HepG2 (cell line): ENCODE data around the gene ELMOD3. TPM values are rescaled to one million over a fixed set of nuclear protein-coding genes. Genes with fewer than 3 reads are reported as not detected.

Source experiments
- HOXA9 ChIP-seq: sonication (generic); formaldehyde crosslinking; IDR thresholded peaks from 2 replicates; pipeline ENCODE4 v1.8.1; 2022; ENCODE audit warnings: missing genetic modification reagents, mild to moderate bottlenecking, moderate library complexity, borderline replicate concordance
- RXRB ChIP-seq: IDR thresholded peaks from 2 replicates; pipeline ENCODE4 v1.6.1; 2016; ENCODE audit warnings: borderline replicate concordance, missing genetic modification reagents, missing compliant biosample characterization
- ZNF496 ChIP-seq: sonication (generic); formaldehyde crosslinking; IDR thresholded peaks from 2 replicates; pipeline ENCODE4 v1.8.1; 2023; ENCODE audit warnings: mild to moderate bottlenecking, moderate library complexity, missing genetic modification reagents; ENCODE audit not compliant: insufficient replicate concordance
- ZSCAN30 ChIP-seq: sonication (generic); formaldehyde crosslinking; IDR thresholded peaks from 2 replicates; pipeline ENCODE4 v1.5.0; 2020; ENCODE audit warnings: mild to moderate bottlenecking, missing genetic modification reagents
- polyA plus RNA-seq, 8 experiments: library from polyadenylated mRNA; depleted of rRNA in 3 of 8; stranded (reverse) in 7 of 8; unstranded in 1 of 8; fragments of >200 nt; fragmentation: Illumina TruSeq in 4 of 8; extraction: Trizol in 4 of 8; gene quantifications; 2 replicates each; pipeline versions ENCODE4 v1.2.1 to v1.2.3, GENCODE V29; 2011 to 2016; ENCODE audit warnings: low read depth in 4 of 8, missing spikeins in 1 of 8, mixed read lengths in 1 of 8; ENCODE audit not compliant: insufficient read depth in 1 of 8
- total RNA-seq, 5 experiments: library from RNA; depleted of rRNA; stranded (reverse); fragments of >200 nt; fragmentation: Illumina TruSeq; extraction: Trizol; gene quantifications; 2 replicates each; pipeline ENCODE4 v1.2.3, GENCODE V29; 2016; ENCODE audit warnings: low read depth in 1 of 5
- TF ChIP-seq, protein P1 (sequence below): sonication (generic); formaldehyde crosslinking; IDR thresholded peaks from one replicate; pipeline ENCODE4 v1.5.1; 2020; ENCODE audit warnings: mild to moderate bottlenecking, missing genetic modification reagents; ENCODE audit errors: not compliant biosample characterization
- TF ChIP-seq, protein P2 (sequence below): sonication (generic); formaldehyde crosslinking; IDR thresholded peaks from 2 replicates; pipeline ENCODE4 v1.5.0; 2020; ENCODE audit warnings: missing genetic modification reagents
- TF ChIP-seq, protein P3 (sequence below): sonication (generic); formaldehyde crosslinking; IDR thresholded peaks from 2 replicates; pipeline ENCODE4 v1.5.0; 2020; ENCODE audit warnings: mild to moderate bottlenecking, missing genetic modification reagents, moderate library complexity
- TF ChIP-seq, protein P4 (sequence below): sonication (generic); formaldehyde crosslinking; IDR thresholded peaks from 2 replicates; pipeline ENCODE4 v1.9.0; 2021; ENCODE audit warnings: missing genetic modification reagents, borderline replicate concordance
- TF ChIP-seq, protein P5 (sequence below), 2 experiments: fragments of 450-650 bp in 1 of 2; sonication (generic) in 1 of 2; formaldehyde crosslinking; IDR thresholded peaks; 2 replicates each; pipeline versions ENCODE4 v1.5.0 to v1.8.0; 2020 to 2022; ENCODE audit warnings: mild to moderate bottlenecking in 1 of 2, missing genetic modification reagents in 1 of 2

Gene ELMOD3
- total and polyA plus RNA-seq, 2 of the 13 experiments (the other 11 are each of a cell fraction or from before 2014, with no cell fraction given), result 13.3 to 19.5 TPM

DNA sequence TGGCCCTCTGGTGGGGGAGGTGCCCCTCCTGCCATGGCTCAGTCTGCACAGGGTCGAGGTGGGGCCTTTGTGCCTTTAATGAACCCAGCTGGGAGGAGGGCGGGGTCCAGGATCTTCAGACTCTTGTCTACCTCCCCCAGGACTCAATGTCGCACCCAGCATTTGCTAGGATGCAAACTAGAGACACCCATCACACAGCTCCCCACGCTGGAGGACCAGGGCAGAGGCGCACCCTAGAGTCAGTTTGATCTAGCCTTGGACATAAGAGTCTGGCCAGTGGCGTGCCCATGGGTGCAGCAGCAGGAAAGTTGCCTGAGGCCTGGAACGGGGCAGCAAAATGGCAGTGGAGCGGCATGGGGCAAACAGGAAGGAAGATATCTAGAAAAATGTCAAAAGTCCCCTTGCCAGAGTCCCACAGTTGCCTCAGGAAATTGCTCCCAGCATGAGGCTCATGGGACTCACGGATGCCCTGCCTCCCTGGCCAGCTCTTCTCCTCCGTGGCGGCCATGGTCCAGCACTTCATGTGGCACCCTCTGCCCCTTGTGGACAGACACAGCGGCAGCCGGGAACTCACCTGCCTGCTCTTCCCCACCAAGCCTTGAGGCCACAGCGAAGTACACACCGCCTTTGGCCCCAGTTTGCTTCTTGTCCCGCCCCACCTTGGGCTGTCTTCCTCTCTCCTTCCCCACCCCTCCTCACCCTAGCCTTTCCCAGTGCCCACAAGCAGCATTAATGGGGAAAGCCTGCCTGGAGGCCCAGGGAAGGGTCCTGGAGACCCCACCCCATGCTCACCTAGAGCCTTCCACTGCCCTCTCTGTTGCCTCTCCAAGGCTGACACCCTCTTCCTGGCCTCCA lies 81.6 kb downstream of the ELMOD3 start (continued):
- TF ChIP-seq, protein P1, sequence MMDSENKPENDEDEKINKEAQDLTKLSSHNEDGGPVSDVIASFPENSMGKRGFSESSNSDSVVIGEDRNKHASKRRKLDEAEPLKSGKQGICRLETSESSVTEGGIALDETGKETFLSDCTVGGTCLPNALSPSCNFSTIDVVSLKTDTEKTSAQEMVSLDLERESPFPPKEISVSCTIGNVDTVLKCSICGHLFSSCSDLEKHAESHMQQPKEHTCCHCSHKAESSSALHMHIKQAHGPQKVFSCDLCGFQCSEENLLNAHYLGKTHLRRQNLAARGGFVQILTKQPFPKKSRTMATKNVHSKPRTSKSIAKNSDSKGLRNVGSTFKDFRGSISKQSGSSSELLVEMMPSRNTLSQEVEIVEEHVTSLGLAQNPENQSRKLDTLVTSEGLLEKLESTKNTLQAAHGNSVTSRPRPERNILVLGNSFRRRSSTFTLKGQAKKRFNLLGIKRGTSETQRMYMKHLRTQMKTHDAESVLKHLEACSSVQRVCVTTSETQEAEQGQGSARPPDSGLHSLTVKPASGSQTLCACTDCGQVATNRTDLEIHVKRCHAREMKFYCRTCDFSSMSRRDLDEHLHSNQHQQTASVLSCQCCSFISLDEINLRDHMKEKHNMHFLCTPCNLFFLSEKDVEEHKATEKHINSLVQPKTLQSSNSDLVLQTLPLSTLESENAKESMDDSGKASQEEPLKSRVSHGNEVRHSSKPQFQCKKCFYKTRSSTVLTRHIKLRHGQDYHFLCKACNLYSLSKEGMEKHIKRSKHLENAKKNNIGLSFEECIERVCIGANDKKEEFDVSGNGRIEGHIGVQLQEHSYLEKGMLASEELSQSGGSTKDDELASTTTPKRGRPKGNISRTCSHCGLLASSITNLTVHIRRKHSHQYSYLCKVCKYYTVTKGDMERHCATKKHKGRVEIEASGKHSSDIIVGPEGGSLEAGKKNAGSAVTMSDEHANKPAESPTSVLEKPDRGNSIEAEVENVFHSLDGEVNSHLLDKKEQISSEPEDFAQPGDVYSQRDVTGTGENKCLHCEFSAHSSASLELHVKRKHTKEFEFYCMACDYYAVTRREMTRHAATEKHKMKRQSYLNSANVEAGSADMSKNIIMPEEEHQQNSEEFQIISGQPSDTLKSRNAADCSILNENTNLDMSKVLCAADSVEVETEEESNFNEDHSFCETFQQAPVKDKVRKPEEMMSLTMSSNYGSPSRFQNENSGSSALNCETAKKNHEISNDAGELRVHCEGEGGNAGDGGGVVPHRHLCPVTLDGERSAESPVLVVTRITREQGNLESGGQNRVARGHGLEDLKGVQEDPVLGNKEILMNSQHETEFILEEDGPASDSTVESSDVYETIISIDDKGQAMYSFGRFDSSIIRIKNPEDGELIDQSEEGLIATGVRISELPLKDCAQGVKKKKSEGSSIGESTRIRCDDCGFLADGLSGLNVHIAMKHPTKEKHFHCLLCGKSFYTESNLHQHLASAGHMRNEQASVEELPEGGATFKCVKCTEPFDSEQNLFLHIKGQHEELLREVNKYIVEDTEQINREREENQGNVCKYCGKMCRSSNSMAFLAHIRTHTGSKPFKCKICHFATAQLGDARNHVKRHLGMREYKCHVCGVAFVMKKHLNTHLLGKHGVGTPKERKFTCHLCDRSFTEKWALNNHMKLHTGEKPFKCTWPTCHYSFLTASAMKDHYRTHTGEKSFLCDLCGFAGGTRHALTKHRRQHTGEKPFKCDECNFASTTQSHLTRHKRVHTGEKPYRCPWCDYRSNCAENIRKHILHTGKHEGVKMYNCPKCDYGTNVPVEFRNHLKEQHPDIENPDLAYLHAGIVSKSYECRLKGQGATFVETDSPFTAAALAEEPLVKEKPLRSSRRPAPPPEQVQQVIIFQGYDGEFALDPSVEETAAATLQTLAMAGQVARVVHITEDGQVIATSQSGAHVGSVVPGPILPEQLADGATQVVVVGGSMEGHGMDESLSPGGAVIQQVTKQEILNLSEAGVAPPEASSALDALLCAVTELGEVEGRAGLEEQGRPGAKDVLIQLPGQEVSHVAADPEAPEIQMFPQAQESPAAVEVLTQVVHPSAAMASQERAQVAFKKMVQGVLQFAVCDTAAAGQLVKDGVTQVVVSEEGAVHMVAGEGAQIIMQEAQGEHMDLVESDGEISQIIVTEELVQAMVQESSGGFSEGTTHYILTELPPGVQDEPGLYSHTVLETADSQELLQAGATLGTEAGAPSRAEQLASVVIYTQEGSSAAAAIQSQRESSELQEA (CRISPR knock-in tag), result no peak
- TF ChIP-seq, protein P2, sequence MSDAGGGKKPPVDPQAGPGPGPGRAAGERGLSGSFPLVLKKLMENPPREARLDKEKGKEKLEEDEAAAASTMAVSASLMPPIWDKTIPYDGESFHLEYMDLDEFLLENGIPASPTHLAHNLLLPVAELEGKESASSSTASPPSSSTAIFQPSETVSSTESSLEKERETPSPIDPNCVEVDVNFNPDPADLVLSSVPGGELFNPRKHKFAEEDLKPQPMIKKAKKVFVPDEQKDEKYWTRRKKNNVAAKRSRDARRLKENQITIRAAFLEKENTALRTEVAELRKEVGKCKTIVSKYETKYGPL (CRISPR knock-in tag), result no peak
- TF ChIP-seq, protein P3, sequence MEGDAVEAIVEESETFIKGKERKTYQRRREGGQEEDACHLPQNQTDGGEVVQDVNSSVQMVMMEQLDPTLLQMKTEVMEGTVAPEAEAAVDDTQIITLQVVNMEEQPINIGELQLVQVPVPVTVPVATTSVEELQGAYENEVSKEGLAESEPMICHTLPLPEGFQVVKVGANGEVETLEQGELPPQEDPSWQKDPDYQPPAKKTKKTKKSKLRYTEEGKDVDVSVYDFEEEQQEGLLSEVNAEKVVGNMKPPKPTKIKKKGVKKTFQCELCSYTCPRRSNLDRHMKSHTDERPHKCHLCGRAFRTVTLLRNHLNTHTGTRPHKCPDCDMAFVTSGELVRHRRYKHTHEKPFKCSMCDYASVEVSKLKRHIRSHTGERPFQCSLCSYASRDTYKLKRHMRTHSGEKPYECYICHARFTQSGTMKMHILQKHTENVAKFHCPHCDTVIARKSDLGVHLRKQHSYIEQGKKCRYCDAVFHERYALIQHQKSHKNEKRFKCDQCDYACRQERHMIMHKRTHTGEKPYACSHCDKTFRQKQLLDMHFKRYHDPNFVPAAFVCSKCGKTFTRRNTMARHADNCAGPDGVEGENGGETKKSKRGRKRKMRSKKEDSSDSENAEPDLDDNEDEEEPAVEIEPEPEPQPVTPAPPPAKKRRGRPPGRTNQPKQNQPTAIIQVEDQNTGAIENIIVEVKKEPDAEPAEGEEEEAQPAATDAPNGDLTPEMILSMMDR (CRISPR knock-in tag), result peak; percentile 46
- TF ChIP-seq RXRB (CRISPR knock-in tag) (no peak), ZNF496 (no peak), ZSCAN30 (CRISPR knock-in tag) (no peak), HOXA9 (CRISPR knock-in tag) (no peak)
- TF ChIP-seq, protein P4, sequence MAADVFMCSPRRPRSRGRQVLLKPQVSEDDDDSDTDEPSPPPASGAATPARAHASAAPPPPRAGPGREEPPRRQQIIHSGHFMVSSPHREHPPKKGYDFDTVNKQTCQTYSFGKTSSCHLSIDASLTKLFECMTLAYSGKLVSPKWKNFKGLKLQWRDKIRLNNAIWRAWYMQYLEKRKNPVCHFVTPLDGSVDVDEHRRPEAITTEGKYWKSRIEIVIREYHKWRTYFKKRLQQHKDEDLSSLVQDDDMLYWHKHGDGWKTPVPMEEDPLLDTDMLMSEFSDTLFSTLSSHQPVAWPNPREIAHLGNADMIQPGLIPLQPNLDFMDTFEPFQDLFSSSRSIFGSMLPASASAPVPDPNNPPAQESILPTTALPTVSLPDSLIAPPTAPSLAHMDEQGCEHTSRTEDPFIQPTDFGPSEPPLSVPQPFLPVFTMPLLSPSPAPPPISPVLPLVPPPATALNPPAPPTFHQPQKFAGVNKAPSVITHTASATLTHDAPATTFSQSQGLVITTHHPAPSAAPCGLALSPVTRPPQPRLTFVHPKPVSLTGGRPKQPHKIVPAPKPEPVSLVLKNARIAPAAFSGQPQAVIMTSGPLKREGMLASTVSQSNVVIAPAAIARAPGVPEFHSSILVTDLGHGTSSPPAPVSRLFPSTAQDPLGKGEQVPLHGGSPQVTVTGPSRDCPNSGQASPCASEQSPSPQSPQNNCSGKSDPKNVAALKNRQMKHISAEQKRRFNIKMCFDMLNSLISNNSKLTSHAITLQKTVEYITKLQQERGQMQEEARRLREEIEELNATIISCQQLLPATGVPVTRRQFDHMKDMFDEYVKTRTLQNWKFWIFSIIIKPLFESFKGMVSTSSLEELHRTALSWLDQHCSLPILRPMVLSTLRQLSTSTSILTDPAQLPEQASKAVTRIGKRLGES (CRISPR knock-in tag), result no peak
- TF ChIP-seq, protein P5, sequence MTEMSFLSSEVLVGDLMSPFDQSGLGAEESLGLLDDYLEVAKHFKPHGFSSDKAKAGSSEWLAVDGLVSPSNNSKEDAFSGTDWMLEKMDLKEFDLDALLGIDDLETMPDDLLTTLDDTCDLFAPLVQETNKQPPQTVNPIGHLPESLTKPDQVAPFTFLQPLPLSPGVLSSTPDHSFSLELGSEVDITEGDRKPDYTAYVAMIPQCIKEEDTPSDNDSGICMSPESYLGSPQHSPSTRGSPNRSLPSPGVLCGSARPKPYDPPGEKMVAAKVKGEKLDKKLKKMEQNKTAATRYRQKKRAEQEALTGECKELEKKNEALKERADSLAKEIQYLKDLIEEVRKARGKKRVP (CRISPR knock-in tag; IDR thresholded peaks at IDR 0.05), result no peak
